CD4-positive, alpha-beta T cell treated with Interleukin-17A for 4 hours (primary cell): Measurements from ENCODE around the gene CDSN.

Experiments used
- DNase-seq: peaks from one replicate; pipeline ENCODE4 v3.0.0-alpha.2; 2020; ENCODE audit warnings: mixed read lengths

The CDSN gene

GRCh38 chr6:31144970-31145340 is 24.7 kb upstream of the CDSN start:
- DNase-seq = no peak

- DNase-seq = no peak
Observed at GRCh38 chr6:31144296-31144969, 24.2 kb upstream of the CDSN start.

DNA sequence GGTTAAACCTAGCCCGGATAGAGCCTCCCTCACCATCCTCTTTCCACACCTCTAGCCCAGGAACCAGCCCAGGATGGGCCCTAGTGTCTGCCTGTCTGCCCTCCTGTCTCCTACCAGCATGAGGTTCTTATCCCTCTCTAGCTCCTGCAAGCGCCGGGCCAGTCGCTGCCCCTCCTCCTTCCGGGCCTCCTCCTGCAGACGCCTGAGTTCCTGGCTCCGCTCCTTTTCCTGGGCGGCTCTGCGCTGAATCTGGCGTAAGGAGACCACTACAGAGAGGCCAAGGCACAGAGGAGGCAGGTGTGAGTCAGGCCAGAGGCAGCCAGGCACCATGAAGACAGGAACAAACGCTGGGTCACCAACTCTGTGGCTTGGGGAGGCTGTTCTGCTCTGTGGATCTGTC is 22.9 kb upstream of the CDSN start:
- DNase-seq = no peak

- DNase-seq = no peak
Observed at GRCh38 chr6:31142361-31142761, 22.1 kb upstream of the CDSN start.

DNA sequence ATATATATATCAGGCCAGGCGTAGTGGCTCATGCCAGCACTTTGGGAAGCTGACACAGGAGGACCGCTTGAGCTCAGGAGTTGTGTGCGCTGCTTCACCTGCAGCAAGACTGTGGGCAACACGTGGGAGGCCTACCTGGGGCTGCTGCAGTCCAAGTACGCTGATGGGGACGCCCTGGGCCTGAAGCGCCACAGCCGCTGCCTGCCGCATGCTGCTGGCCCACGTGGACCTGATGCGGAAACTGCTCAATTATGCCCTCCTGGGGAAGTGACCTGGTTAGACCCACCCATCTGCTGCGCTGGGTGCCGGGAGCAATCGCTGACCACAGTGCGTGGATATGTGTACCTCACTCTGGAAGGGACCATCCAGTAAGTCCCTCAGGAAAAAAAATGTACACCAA is 20.4 kb upstream of the CDSN start:
- no peak for DNase-seq

GRCh38 chr6:31139599-31139998 is 19.4 kb upstream of the CDSN start:
- DNase-seq = no peak

DNA sequence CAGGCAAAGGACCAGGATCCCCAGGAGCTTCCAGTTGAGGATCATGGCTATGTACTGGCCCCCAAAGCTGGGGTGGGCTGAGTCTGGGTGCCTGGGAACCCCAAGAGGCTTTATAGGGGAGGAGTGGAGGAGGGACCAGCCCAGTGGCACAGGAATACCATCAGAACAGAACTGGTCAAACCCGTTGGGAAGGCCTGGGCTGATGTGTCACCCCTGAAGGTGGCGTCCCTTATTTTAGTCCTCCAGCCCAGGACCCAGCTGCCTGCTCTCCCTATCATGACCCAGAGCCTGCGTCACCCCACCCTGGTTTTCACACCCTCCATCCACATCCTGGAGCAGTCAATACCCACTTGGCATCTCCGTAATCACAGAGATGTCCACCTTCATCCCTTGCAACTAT is 18.7 kb upstream of the CDSN start, which contains the start of gene PSORS1C2:
TSS of gene PSORS1C2 (minus strand) at position 85 of the 400 bp plus-strand sequence. CDS start at position 45, 40 bp downstream.
- no peak for DNase-seq

DNA sequence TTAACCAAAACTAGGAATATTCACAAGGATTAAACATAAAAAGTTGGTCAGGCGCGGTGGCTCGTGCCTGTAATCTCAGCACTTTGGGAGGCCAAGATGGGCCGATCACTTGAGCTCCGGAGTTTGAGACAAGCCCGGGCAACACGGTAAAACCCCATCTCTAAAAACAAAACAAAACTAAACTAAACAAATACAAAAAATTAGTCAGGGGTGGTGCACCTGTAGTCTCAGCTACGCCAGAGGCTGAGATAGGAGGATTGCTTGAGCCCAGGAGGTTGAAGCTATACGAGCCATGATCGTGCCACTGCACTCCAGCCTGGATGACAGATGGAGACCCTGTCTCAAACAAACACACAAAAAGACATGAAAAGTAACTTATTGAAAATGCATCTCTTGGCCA is 15.5 kb upstream of the CDSN start:
- DNase-seq = no peak

DNA sequence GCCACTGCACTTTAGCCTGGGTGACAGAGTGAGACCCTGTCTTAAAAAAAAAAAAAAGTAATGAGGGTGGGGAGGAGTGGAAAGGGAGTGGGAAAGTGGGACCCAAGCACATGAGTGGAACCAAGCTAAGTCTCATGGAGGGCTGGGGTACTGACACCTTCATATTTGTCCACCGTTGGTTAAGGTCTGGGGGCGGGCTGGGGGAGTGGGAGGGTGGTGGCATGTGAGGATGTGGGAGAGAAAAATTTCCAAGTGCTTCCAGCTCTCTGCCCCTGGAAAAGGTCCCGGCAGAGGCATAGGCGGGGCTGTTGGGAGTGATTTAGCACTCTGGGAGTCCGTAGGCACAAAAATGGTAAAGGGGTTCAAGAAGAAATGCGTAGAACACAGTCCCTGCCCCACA is 12.6 kb upstream of the CDSN start:
- no peak for DNase-seq

DNA sequence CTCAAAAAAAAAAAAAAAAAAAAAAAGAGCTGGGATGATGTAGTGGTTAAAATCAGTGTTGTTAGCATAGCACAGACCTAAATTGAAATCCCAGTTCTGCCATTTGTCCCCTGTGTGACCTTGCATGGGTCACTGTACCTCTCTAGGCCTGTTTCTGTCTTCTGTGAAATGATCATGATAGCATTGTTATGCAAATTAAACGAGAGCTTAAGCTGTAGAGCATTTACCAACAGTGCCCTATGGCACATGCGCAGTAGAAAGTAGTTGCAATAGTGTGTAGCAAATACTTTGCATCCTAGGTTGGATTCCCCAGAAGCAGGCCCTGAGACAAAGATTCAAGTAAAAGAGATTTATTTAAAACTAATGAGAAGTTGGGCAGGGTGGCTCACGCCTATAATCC is 11.3 kb upstream of the CDSN start:
- DNase-seq = no peak

GRCh38 chr6:31130751-31131150 is 10.5 kb upstream of the CDSN start:
- no peak for DNase-seq

- no peak for DNase-seq
Observed at GRCh38 chr6:31129130-31129529, 8.9 kb upstream of the CDSN start.

DNA sequence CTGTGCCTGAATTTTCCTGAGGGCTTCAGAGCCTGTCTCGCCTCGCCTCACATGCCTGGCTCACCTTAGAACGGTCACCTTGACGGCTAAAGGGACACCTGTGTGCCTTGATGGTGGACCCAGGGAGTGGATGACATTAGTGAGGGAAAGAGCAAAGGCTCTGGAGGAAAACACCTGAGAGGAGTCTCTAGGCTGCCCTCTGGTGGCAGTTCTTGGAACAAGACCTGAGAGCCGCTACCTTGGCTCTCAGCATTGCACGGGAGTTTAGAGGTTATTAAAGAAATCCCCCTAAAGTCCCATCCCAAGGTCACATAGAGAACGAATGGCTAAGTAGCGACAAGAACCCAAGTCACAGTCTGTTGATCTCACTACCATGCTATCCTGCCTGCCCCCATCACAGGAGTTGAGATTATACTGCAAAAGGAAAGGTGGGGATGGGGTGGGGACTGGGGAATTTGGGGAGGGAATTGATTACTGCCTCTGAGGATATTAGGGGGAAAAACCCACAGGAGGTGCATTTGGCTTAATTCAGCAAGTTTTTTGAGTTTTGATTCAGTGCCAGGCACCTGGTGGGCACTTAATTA is 7.9 kb upstream of the CDSN start:
- DNase-seq = peak; percentile 86

GRCh38 chr6:31126396-31127175 is 6.3 kb upstream of the CDSN start:
- DNase-seq = no peak

GRCh38 chr6:31125586-31126363 is 5.5 kb upstream of the CDSN start:
- no peak for DNase-seq

DNA sequence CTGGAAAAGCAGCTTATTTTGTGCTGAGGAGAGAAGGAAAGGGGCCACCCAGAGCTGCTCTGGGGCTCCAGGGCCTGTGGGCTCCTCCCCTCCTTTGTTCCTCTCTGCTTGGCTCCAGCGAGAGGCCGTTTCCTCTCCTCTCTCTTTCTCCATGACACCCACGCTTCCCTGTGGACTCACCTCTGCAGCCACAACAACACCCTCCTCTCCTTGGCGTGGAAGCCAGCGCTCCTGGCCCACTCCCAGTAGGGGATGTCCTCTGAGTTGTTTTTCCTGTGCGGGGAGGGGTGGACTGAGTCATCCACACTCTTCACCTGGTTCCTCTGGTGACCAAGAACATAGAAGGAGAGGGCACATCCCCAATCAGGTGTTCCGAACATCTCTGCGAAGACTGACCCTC is 4.9 kb upstream of the CDSN start:
- DNase-seq = no peak

- DNase-seq = no peak
Observed at GRCh38 chr6:31122791-31123706, 2.8 kb upstream of the CDSN start.

- no peak for DNase-seq
Observed at GRCh38 chr6:31121131-31121790, 1.0 kb upstream of the CDSN start.

- DNase-seq = no peak
Observed at GRCh38 chr6:31118178-31118577, 2.1 kb downstream of the CDSN start.

GRCh38 chr6:31116661-31117385 is 3.4 kb downstream of the CDSN start:
- DNase-seq = no peak
